Progenitor cell of endocrine pancreas (in vitro differentiated cells): ENCODE data around the gene BCAS2. TPM values are rescaled to one million over a fixed set of nuclear protein-coding genes. Genes with fewer than 3 reads are reported as not detected.
A peak's percentile ranks its signal among the peaks of the same experiment; 100 is the strongest.

Experiments used
- DNase-seq: peaks from one replicate; pipeline ENCODE4 v3.0.0; 2021; ENCODE audit warnings: low spot score; ENCODE audit not compliant: unreplicated experiment
- H3K27ac Mint-ChIP-seq: 2 replicates; pipeline ENCODE4 v1.8.0; 2021; ENCODE audit warnings: mild to moderate bottlenecking, moderate library complexity, mixed read lengths
- H3K27me3 Mint-ChIP-seq: 2 replicates; pipeline ENCODE4 v1.8.0; 2021; ENCODE audit warnings: mixed read lengths
- H3K36me3 Mint-ChIP-seq: 2 replicates; pipeline ENCODE4 v1.8.0; 2022; ENCODE audit warnings: mixed read lengths; ENCODE audit not compliant: insufficient read depth
- H3K4me1 Mint-ChIP-seq: 2 replicates; pipeline ENCODE4 v1.8.0; 2021; ENCODE audit warnings: low read depth, mixed read lengths
- H3K4me3 Mint-ChIP-seq: 2 replicates; pipeline ENCODE4 v1.8.0; 2021; ENCODE audit warnings: low read depth, mild to moderate bottlenecking, moderate library complexity, mixed read lengths
- H3K9me3 Mint-ChIP-seq: 2 replicates; pipeline ENCODE4 v1.8.0; 2021; ENCODE audit warnings: low read depth, mixed read lengths
- total RNA-seq: library from RNA; stranded (reverse); gene quantifications from 2 replicates; pipeline ENCODE4 v1.2.1, GENCODE V29; 2021
- TF ChIP-seq, protein P1 (sequence below): fragments of 200-600 bp; sonication (generic); IDR thresholded peaks from one replicate; pipeline ENCODE4 v1.5.0; 2021; ENCODE audit warnings: antibody characterized with exemption, mild to moderate bottlenecking; ENCODE audit not compliant: unreplicated experiment

Gene BCAS2
- total RNA-seq, 1 donor from 2014 or later: 58.5 TPM

DNA sequence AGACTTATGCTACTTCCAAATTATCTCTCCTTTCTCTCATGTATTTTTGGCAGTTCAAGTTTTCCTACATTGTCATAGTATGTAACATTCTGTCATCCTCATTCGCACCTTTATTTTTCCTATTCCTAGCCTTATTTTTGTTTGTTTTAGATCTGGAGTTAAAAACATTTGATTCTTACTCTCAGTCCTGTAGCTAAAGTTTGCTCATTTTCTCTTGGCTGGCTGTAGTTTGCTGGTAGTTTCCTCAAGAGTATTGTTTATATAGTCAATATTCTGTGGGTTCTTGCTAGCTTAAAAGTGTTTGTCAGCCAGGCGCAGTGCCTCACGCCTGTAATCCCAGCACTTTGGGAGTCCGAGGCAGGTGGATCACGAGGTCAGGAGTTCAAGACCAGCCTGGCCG, 40.6 kb downstream of the BCAS2 start:
- Mint-ChIP-seq H3K27ac (peak overlapping the region; percentile 83), H3K4me1 (peaks cover 5% of the 10 kb centered on the region), H3K4me3 (no peak overlapping the region), H3K9me3 (peaks cover 5% of the 10 kb centered on the region), H3K36me3 (no peaks in the 10 kb centered on the region), H3K27me3 (no peaks in the 10 kb centered on the region)
- DNase-seq: no peak
- TF ChIP-seq, protein P1, sequence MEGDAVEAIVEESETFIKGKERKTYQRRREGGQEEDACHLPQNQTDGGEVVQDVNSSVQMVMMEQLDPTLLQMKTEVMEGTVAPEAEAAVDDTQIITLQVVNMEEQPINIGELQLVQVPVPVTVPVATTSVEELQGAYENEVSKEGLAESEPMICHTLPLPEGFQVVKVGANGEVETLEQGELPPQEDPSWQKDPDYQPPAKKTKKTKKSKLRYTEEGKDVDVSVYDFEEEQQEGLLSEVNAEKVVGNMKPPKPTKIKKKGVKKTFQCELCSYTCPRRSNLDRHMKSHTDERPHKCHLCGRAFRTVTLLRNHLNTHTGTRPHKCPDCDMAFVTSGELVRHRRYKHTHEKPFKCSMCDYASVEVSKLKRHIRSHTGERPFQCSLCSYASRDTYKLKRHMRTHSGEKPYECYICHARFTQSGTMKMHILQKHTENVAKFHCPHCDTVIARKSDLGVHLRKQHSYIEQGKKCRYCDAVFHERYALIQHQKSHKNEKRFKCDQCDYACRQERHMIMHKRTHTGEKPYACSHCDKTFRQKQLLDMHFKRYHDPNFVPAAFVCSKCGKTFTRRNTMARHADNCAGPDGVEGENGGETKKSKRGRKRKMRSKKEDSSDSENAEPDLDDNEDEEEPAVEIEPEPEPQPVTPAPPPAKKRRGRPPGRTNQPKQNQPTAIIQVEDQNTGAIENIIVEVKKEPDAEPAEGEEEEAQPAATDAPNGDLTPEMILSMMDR: no peak

DNA sequence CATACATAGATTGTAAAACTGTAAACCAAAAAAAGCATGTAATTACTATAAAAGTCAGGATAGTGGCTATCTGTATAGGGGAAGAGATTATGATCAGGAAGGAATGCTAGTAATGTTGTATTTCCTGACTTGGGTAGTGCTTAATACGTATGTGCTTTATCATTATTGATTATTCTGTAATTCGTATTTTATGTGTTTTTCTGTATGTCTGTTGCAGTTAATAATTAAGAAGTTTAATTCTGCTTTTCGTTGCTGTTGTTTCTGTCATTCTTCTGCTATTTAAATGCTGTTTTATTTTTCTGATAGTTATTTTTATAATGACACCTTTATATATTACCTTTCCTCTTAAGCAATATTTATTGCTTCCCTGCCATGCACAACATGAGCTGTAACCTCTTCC, 41.1 kb downstream of the BCAS2 start:
- H3K4me1 Mint-ChIP-seq: peaks cover 5% of the 10 kb centered on the region
- H3K36me3 Mint-ChIP-seq: no peaks in the 10 kb centered on the region
- TF ChIP-seq, protein P1: no peak
- no peak for DNase-seq
- H3K27me3 Mint-ChIP-seq: no peaks in the 10 kb centered on the region
- H3K27ac Mint-ChIP-seq: peak overlapping the region; percentile 83
- peaks cover 5% of the 10 kb centered on the region for H3K9me3 Mint-ChIP-seq
- H3K4me3 Mint-ChIP-seq: no peak overlapping the region

DNA sequence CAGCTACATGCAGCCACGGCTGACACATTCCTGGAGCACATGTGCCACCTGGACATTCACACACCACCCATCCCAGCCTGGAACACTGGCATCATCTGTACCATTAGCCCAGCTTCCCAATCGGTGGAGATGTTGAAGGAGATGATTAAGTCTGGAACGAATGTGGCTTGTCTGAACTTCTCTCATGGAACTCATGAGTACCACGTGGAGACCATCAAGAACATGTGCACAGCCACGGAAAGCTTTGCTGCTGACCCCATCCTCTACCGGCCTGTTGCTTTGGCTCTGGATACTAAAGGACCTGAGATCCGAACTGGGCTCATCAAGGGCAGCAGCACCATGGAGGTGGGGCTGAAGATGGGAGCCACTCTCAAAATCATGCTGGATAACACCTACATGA, 45.4 kb downstream of the BCAS2 start:
- H3K4me3 Mint-ChIP-seq: no peak overlapping the region
- no peaks in the 10 kb centered on the region for H3K27me3 Mint-ChIP-seq
- DNase-seq: no peak
- peaks cover 5% of the 10 kb centered on the region for H3K9me3 Mint-ChIP-seq
- H3K4me1 Mint-ChIP-seq: peaks cover 5% of the 10 kb centered on the region
- TF ChIP-seq, protein P1: no peak
- no peaks in the 10 kb centered on the region for H3K36me3 Mint-ChIP-seq
- H3K27ac Mint-ChIP-seq: peak overlapping the region; percentile 41

DNA sequence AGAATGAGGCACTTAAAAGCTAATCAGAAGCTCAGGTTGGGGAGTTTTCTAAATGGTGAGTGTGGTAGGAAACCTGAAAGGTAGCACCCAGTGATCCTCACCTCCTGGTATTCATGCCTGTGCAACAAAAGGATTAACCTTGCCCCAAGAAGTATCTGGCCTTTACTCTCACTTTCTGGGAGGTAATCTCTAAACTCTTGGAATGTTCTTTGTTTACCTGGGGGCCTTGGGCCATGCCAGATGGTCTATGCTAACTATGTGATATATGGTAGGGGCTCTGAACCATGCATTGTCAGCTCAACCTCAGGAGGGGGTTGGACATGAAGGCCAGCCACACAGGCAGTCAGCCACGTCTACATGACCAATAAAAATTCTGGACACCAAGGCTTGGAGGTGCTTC, 46.0 kb downstream of the BCAS2 start:
- H3K4me3 Mint-ChIP-seq: no peak overlapping the region
- H3K27ac Mint-ChIP-seq: no peak overlapping the region
- peaks cover 5% of the 10 kb centered on the region for H3K9me3 Mint-ChIP-seq
- TF ChIP-seq, protein P1: no peak
- H3K4me1 Mint-ChIP-seq: peaks cover under 1% of the 10 kb centered on the region
- H3K27me3 Mint-ChIP-seq: no peaks in the 10 kb centered on the region
- H3K36me3 Mint-ChIP-seq: no peaks in the 10 kb centered on the region
- DNase-seq: no peak

DNA sequence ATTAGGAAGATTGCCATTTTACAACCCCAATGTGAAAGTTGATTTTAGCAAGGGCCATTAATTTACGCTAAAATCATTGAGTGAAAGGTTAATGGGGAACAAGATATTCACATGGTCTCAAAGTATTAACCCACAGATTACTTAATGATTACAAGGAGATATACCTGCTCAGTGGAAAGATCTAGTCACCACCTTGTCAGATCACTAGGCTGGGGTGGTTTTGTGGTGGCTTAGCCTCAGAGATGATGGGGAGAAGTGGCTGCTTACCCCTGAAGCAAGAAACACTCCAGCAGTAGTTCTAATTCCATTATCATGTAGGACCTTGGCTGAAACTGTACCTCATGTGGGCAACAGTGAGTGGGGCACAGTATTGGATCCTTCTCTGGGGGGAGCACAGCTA, 50.3 kb downstream of the BCAS2 start:
- TF ChIP-seq, protein P1: no peak

More for the DNA sequence above, 50.3 kb downstream of the BCAS2 start:
- Mint-ChIP-seq H3K4me1 (no peaks in the 10 kb centered on the region), H3K27me3 (no peaks in the 10 kb centered on the region), H3K36me3 (no peaks in the 10 kb centered on the region), H3K9me3 (no peaks in the 10 kb centered on the region), H3K4me3 (no peak overlapping the region), H3K27ac (no peak overlapping the region)
- DNase-seq: no peak
